BLaER1 (cell line): Measurements from ENCODE around the gene PIM3.
A peak's percentile ranks its signal among the peaks of the same experiment; 100 is the strongest.
"Not testable (repeated sequence)": the region's sequence is repeated elsewhere in the genome, so short reads cannot be mapped to it uniquely, and the experiment has no call there.

Experiments
- H3K27ac ChIP-seq: shearing (Covaris generic); formaldehyde crosslinking; 2 replicates; pipeline ENCODE4 v1.8.1; 2022
- H3K27me3 ChIP-seq: shearing (Covaris generic); formaldehyde crosslinking; 2 replicates; pipeline ENCODE4 v1.8.1; 2022
- H3K36me3 ChIP-seq: shearing (Covaris generic); formaldehyde crosslinking; 2 replicates; pipeline ENCODE4 v1.8.1; 2022
- H3K4me1 ChIP-seq: shearing (Covaris generic); formaldehyde crosslinking; 2 replicates; pipeline ENCODE4 v1.8.1; 2022
- H3K4me2 ChIP-seq: shearing (Covaris generic); formaldehyde crosslinking; 2 replicates; pipeline ENCODE4 v1.8.1; 2022
- H3K4me3 ChIP-seq: shearing (Covaris generic); formaldehyde crosslinking; 2 replicates; pipeline ENCODE4 v1.8.1; 2022
- H3K9ac ChIP-seq: shearing (Covaris generic); formaldehyde crosslinking; 2 replicates; pipeline ENCODE4 v1.8.1; 2022
- H3K9me3 ChIP-seq: shearing (Covaris generic); formaldehyde crosslinking; 2 replicates; pipeline ENCODE4 v1.8.1; 2022
- H4K20me1 ChIP-seq: shearing (Covaris generic); formaldehyde crosslinking; 2 replicates; pipeline ENCODE4 v1.8.1; 2022
- Cebpa-rat ChIP-seq: shearing (Covaris generic); IDR thresholded peaks from 2 replicates; pipeline ENCODE4 v1.8.1; 2022

Gene PIM3

DNA sequence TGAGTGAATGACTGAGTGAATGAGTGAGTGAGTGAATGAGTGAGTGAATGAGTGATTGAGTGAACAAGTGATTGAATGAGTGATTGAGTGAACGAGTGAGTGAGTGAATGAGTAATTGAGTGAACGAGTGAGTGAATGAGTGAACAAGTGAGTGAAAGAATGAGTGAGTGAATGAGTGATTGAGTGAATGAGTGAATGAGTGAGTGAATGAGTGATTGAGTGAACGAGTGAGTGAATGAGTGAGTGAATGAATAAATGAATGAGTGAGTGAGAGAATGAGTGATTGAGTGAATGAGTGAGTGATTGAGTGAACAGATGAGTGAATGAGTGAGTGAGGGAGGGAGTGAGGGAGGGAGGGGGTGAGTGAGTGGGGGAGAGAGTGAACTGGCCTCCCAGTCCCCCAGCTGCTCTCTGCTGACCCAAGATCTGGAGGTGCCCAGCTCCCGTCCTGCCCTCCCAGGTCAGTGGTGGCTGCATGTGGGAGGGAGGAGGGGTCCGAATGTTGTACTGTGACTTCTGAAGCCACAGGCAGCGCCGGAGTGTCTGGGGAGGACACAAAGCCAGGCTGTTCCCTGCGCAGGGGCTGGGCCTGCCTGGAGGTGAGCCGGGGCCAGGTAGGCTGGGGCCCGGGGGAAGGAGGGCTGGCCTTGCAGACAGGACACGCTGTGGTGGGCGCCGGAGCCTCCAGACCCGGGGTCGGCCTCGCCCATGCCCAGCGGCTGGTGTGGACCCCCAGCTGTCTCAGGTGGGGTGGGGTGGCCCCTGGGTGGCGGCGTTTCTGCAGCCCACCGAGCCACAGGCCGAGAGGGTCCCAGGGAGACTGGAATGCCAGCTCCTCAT, 17.8 kb upstream of the PIM3 start:
- TF ChIP-seq Cebpa-rat: no peak
- Histone ChIP-seq H3K4me1 (peaks cover 57% of the 10 kb centered on the region), H3K9me3 (peaks cover 19% of the 10 kb centered on the region), H3K4me3 (no peak overlapping the region), H3K4me2 (no peak overlapping the region), H3K27me3 (no peaks in the 10 kb centered on the region), H4K20me1 (no peaks in the 10 kb centered on the region), H3K9ac (no peak overlapping the region), H3K36me3 (peaks cover 7% of the 10 kb centered on the region; the same call in 1 of the 2 replicates), H3K27ac (no peak overlapping the region)

DNA sequence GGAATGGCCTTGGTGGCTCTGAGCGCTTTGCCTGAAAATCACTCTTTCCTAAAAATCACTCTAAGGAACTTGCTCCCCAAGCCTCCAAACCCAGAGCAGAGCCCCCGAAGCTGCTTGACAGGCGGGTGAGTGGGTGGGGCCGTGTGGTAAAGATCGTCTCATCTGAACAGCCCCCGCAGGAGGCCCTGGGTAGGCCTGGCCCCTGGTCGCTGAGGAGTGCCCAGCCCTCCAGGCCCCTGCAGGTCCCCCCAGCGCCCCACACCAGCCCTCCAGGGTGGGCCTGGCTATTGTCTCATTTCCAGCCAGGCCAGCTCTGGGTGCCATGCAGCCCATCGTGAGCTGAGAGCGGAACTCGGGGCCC, 17.2 kb upstream of the PIM3 start:
- Histone ChIP-seq H3K9ac (no peak overlapping the region), H3K4me2 (no peak overlapping the region), H3K27me3 (no peaks in the 10 kb centered on the region), H4K20me1 (no peaks in the 10 kb centered on the region), H3K4me1 (peaks cover 57% of the 10 kb centered on the region), H3K36me3 (peaks cover 7% of the 10 kb centered on the region; the same call in 1 of the 2 replicates), H3K27ac (no peak overlapping the region; the same call in 1 of the 2 replicates), H3K9me3 (peaks cover 19% of the 10 kb centered on the region), H3K4me3 (no peak overlapping the region)
- TF ChIP-seq Cebpa-rat: no peak

DNA sequence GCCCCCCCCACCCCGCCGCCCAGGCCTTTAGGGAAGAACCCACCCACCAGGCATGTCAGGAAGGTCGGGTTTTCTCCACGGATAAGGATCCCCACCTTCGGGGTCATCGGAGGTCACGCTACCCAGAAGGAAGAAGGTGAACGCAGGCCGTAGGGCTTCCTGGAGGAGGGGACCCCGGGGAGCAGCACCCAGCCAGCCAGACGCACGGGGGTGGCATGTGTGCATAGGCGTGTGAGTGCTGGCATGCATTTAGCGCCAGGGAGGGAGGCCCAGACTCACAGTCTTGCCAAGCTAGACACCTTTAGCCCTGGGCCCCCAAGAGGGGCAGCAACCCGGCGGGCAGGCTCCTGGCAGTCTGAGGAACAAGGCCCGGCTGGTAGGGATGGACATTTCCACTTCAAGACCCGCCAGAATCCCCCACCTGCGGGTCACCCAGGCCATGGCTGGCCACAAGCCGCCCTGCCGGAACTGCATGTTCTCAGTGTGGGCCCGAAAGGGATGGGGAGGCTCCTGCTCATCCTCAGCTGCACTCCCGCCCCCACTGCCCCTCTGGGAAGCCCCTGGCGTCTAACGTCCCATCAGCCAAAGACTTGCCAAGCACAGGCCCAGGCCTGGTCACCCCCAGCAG, 16.7 kb upstream of the PIM3 start:
- H3K9me3 ChIP-seq: peaks cover 19% of the 10 kb centered on the region
- H4K20me1 ChIP-seq: no peaks in the 10 kb centered on the region
- no peaks in the 10 kb centered on the region for H3K27me3 ChIP-seq
- peak overlapping the region; percentile 69 for H3K27ac ChIP-seq
- peaks cover 7% of the 10 kb centered on the region; the same call in 1 of the 2 replicates for H3K36me3 ChIP-seq
- no peak overlapping the region for H3K9ac ChIP-seq
- H3K4me2 ChIP-seq: no peak overlapping the region
- H3K4me1 ChIP-seq: peaks cover 57% of the 10 kb centered on the region
- TF ChIP-seq Cebpa-rat: no peak
- no peak overlapping the region for H3K4me3 ChIP-seq

DNA sequence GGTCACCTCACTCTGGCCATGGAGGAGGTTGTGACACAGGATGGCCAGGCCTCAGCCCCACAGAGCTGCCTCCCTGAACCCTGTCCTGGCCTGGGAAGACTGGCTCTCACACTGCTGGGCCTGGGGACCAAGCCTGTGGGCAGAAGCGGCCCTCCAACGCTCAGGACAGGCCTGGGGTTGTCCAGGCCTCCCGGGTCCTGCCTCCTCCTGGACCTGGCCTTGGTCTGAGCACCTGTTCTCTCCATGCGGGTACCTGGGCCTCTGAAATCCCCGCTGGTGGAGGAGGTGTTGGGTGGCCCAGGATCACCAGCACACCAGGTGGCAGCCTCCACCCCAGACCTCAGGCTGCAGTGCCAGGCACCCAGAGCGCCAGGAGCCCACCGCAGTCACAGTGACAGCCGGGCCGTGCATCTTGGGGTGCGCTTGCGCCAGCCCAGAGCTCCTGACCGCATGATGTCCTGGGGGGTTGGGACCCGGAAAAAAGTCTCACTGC, 16.1 kb upstream of the PIM3 start:
- TF ChIP-seq Cebpa-rat: no peak
- Histone ChIP-seq H3K27ac (peak overlapping the region; percentile 69), H3K4me1 (peaks cover 55% of the 10 kb centered on the region), H3K9ac (no peak overlapping the region), H3K27me3 (no peaks in the 10 kb centered on the region), H3K4me2 (no peak overlapping the region), H3K4me3 (no peak overlapping the region), H3K36me3 (peaks cover 7% of the 10 kb centered on the region; the same call in 1 of the 2 replicates), H3K9me3 (peaks cover 19% of the 10 kb centered on the region), H4K20me1 (no peaks in the 10 kb centered on the region)

DNA sequence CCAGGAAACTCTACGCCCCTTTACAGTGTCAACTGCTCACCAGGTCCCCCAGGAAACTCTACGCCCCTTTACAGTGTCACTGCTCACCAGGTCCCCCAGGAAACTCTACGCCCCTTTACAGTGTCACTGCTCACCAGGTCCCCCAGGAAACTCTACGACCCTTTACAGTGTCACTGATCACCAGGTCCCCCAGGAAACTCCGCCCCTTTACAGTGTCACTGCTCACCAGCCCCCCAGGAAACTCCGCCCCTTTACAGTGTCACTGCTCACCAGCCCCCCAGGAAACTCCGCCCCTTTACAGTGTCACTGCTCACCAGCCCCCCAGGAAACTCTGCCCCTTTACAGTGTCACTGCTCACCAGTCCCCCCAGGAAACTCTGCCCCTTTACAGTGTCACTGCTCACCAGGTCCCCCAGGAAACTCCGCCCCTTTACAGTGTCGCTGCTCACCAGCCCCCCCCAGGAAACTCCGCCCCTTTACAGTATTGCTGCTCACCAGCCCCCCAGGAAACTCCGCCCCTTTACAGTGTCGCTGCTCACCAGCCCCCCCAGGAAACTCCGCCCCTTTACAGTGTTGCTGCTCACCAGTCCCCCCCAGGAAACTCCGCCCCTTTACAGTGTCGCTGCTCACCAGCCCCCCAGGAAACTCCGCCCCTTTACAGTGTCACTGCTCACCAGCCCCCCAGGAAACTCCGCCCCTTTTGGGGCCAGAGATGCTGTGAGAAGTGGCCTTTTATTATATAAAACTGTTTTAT, 15.4 kb upstream of the PIM3 start:
- H3K9me3 ChIP-seq: peaks cover 17% of the 10 kb centered on the region
- H3K27me3 ChIP-seq, H3K36me3 ChIP-seq, H4K20me1 ChIP-seq, H3K27ac ChIP-seq, H3K4me3 ChIP-seq, H3K9ac ChIP-seq: not testable (repeated sequence)
- H3K4me1 ChIP-seq: peaks cover 54% of the 10 kb centered on the region
- peak overlapping the region; percentile 49 for H3K4me2 ChIP-seq

DNA sequence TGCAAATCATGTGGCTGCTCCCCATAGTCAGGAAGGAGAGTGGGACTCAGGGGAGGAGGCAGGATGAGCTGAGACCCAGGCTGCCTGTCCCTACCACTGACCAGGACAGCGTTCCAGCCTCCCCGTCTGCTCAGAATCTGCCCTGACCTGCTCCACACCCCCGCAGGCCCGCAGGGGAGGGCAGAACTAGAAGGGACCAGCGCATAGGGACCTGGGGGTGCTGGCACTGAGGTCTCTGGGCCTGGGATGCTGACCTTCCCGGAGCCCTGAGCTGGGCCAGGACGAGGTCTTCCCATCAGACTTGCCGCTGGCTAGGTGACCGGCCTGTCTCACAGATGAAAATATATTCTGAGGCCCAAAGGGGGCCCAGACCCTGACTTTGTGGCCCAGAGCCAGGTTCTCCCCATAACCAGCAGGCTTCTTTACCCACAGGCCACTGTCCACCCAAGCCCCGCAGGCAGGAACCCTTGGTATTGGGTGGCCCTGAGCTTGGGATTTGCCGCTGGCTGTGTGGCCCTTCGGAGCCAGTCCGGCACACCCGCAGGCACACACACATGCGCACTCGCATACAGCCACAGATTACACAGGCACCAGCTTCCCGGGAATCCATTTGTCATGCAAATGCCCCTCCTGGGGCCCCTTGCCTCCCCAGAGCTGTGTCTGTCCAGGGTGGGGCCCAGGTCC, 13.8 kb upstream of the PIM3 start:
- Histone ChIP-seq H3K9ac (no peak overlapping the region), H3K27me3 (no peaks in the 10 kb centered on the region), H3K4me3 (no peak overlapping the region), H3K4me2 (peak overlapping the region; percentile 65; the same call in 1 of the 2 replicates), H3K9me3 (0 out of 2 replicates have a peak, but pooled peaks cover 2% of the 10 kb centered on the region), H3K36me3 (no peaks in the 10 kb centered on the region), H3K4me1 (peaks cover 67% of the 10 kb centered on the region), H4K20me1 (no peaks in the 10 kb centered on the region), H3K27ac (peak overlapping the region; percentile 23; the same call in 1 of the 2 replicates)
- TF ChIP-seq Cebpa-rat: no peak

DNA sequence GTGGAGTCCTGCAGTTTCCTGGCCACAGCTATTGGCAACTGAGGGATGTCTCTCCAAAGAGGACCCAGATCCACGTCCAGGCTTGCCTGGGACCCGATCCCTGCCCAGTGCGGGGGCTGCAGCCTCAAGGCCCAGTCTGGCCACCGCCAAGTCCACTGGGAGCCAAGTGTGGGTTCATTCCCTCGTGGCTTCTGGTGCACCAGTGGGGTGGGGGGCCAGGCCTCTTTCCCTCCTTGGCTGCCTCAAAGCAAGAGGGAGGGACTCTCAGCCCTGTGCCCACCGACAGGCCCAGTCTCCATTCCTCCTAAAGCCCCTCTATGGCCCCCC, 13.3 kb upstream of the PIM3 start:
- TF ChIP-seq Cebpa-rat: no peak
- H3K36me3 ChIP-seq: no peaks in the 10 kb centered on the region
- no peak overlapping the region for H3K4me3 ChIP-seq
- peaks cover 72% of the 10 kb centered on the region for H3K4me1 ChIP-seq
- peak overlapping the region; percentile 65 for H3K4me2 ChIP-seq
- H3K9ac ChIP-seq: no peak overlapping the region
- no peaks in the 10 kb centered on the region for H3K9me3 ChIP-seq
- H4K20me1 ChIP-seq: no peaks in the 10 kb centered on the region
- peak overlapping the region; percentile 23 for H3K27ac ChIP-seq
- no peaks in the 10 kb centered on the region for H3K27me3 ChIP-seq

DNA sequence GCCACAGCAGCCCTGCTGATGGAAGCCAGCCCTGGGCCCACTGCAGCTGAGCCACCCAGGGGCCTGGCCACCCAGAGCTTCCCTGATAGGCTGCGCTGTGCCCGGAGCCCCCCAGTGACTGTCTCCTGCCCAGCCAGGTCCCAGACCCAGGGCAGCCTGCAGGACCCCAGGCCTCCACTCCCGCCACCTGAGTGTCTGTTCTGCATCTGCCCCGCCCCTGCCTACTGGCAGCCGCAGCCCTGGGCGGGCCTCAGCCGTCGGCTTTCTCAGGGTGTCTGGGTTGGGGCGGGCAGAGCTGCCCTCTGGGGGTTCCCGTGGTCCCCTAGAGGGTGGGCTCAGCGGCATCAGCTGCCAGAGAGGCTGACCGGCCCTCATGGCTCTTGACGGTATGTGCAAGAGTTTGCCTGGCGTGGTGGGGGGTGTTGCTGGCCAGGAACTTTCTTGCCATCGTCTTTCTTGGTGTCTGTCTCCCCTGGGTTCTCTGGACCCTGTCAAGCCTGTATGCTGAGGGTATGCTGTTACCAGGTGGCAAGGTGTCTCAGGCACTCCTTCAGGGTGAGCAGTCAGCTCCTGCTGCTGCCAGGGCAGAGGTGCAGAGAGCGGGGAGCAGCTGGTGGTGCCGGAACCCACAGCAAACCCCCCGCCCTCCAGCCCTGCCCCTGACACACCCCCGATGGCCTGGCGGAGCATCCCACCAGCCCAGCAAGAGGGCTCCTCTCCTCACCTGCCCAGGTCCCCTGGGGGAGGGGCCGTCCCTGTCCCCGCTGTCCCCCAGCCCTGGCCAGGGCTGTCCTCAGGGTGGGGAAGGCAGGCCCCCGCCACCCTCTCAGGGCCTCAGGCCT, 12.2 kb upstream of the PIM3 start:
- no peaks in the 10 kb centered on the region for H4K20me1 ChIP-seq
- H3K9me3 ChIP-seq: no peaks in the 10 kb centered on the region
- H3K4me2 ChIP-seq: peak overlapping the region; percentile 65
- peak overlapping the region; percentile 23; the same call in 1 of the 2 replicates for H3K27ac ChIP-seq
- no peak overlapping the region for H3K4me3 ChIP-seq
- TF ChIP-seq Cebpa-rat: no peak
- no peaks in the 10 kb centered on the region for H3K36me3 ChIP-seq
- H3K4me1 ChIP-seq: peaks cover 83% of the 10 kb centered on the region
- peak overlapping the region; percentile 32 for H3K9ac ChIP-seq
- H3K27me3 ChIP-seq: no peaks in the 10 kb centered on the region
